Uterus (tissue), 2 donors: Measurements from ENCODE around the gene INTS1.

ENCODE experiments used
- POLR2A ChIP-seq, 2 donors: fragments of 450-650 bp; IDR thresholded peaks; one replicate each; pipeline ENCODE4 v1.6.1; 2016; ENCODE audit warnings: antibody characterized with exemption in 2 of 2, mild to moderate bottlenecking in 1 of 2, moderate library complexity in 1 of 2
- TF ChIP-seq, protein P1 (sequence below), 4 experiments: fragments of 200-600 bp in 2 of 4; fragments of 450-650 bp in 2 of 4; sonication (generic) in 2 of 4; IDR thresholded peaks; one replicate each; pipeline ENCODE4 v1.5.1; 2016 to 2019; ENCODE audit warnings: antibody characterized with exemption in 4 of 4, mild to moderate bottlenecking in 2 of 4, moderate library complexity in 1 of 4

DNA sequence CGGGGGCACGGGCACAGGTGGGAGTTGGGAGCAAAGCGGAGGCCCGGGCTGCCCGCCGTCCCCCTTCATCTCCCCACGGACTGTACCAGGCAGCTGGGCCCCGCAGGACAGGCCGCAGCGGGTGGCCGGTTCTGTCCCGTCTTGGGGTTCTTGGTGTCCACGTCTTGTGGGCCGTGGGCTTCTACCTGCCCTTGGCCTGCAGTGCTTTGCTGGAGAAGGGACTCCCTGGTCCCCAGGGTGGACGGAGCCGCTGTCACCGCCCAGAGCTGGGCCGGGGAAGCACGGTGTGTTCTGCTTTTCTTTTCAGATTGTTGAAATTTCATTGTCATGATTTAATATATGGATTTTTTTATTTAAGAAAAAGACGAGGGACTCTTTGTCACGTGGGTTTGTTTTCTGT lies 38.1 kb upstream of the INTS1 start:
- no peak for TF ChIP-seq POLR2A (IDR thresholded peaks at IDR 0.05)
- TF ChIP-seq, protein P1, sequence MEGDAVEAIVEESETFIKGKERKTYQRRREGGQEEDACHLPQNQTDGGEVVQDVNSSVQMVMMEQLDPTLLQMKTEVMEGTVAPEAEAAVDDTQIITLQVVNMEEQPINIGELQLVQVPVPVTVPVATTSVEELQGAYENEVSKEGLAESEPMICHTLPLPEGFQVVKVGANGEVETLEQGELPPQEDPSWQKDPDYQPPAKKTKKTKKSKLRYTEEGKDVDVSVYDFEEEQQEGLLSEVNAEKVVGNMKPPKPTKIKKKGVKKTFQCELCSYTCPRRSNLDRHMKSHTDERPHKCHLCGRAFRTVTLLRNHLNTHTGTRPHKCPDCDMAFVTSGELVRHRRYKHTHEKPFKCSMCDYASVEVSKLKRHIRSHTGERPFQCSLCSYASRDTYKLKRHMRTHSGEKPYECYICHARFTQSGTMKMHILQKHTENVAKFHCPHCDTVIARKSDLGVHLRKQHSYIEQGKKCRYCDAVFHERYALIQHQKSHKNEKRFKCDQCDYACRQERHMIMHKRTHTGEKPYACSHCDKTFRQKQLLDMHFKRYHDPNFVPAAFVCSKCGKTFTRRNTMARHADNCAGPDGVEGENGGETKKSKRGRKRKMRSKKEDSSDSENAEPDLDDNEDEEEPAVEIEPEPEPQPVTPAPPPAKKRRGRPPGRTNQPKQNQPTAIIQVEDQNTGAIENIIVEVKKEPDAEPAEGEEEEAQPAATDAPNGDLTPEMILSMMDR (IDR thresholded peaks at IDR 0.05) = no peak
